IgD-negative memory B cell (primary cell): ENCODE measurements around the gene TMEM87B. TPM values are rescaled to one million over a fixed set of nuclear protein-coding genes. Genes with fewer than 3 reads are reported as not detected.
A peak's percentile ranks its signal among the peaks of the same experiment; 100 is the strongest.

Experiments used
- H3K27ac Mint-ChIP-seq, 3 donors: one replicate each; pipeline ENCODE4 v1.8.0; 2020 to 2022; ENCODE audit warnings: mild to moderate bottlenecking in 3 of 3, mixed read lengths in 3 of 3, moderate library complexity in 1 of 3
- H3K27me3 Mint-ChIP-seq: one replicate; pipeline ENCODE4 v1.8.0; 2021; ENCODE audit warnings: mixed read lengths
- H3K36me3 Mint-ChIP-seq: one replicate; pipeline ENCODE4 v1.8.0; 2020; ENCODE audit warnings: mild to moderate bottlenecking, mixed read lengths
- H3K4me1 Mint-ChIP-seq, 3 donors: one replicate each; pipeline ENCODE4 v1.8.0; 2020 to 2022; ENCODE audit warnings: mixed read lengths in 3 of 3, mild to moderate bottlenecking in 1 of 3
- H3K4me3 Mint-ChIP-seq, 4 donors: one replicate each; pipeline ENCODE4 v1.8.0; 2020 to 2022; ENCODE audit warnings: mild to moderate bottlenecking in 4 of 4, mixed read lengths in 4 of 4, moderate library complexity in 3 of 4
- H3K9me3 Mint-ChIP-seq, 3 donors: one replicate each; pipeline ENCODE4 v1.8.0; 2020 to 2021; ENCODE audit warnings: mixed read lengths in 3 of 3, mild to moderate bottlenecking in 1 of 3
- polyA plus RNA-seq: library from polyadenylated mRNA; unstranded; fragments of 300-500 nt; fragmentation: Illumina TruSeq; gene quantifications from one replicate; pipeline ENCODE4 v1.2.3, GENCODE V29; 2021

The TMEM87B gene, protein sequence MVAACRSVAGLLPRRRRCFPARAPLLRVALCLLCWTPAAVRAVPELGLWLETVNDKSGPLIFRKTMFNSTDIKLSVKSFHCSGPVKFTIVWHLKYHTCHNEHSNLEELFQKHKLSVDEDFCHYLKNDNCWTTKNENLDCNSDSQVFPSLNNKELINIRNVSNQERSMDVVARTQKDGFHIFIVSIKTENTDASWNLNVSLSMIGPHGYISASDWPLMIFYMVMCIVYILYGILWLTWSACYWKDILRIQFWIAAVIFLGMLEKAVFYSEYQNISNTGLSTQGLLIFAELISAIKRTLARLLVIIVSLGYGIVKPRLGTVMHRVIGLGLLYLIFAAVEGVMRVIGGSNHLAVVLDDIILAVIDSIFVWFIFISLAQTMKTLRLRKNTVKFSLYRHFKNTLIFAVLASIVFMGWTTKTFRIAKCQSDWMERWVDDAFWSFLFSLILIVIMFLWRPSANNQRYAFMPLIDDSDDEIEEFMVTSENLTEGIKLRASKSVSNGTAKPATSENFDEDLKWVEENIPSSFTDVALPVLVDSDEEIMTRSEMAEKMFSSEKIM
- 11.0 TPM for polyA plus RNA-seq

DNA sequence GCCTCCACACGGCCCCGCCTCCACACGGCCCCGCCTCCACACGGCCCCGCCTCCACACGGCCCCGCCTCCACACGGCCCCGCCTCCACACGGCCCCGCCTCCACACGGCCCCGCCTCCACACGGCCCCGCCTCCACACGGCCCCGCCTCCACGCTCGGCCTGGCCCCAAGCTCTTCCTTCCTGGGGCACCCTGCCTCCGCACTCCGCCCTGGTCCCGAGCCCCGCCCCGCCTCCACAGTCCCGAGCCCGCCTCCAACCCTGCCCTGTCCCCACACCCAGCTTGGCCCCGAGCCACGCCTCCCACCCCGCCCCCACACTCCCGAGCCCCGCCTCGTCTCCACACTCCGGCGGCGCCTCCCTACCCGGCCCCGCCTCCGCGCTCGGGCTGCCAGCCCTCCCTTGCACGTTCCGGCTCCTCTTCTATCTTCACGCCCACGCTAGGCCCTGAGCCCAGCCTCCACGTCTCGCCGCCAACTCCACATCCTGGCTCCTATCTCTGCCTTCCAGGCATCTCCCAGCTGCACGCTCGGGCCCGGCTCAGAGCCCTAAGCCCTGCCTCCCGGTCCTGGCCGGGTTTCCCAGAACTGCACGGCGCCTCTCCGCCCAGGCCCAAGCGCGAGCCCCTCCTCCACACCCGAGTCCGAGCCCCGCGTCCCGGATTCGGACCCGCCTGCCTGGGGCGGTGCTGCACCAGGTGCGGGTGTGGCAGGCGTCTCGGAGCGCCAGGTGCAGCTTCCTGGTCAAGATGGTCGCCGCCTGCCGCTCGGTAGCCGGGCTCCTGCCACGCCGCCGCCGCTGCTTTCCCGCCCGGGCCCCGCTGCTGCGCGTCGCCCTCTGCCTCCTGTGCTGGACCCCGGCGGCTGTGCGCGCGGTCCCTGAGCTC, at the start of gene TMEM87B:
Gene TMEM87B (plus strand): TSS at position 423 of the 883 bp plus-strand sequence. CDS start 323 bp downstream, at position 746.
- peak within 1 kb of the TSS; percentile 83 to 100 (median 96) for H3K4me3 Mint-ChIP-seq
- no peaks in the 10 kb centered on the region for H3K36me3 Mint-ChIP-seq
- H3K27ac Mint-ChIP-seq = peak within 1 kb of the TSS; percentile 86 to 97 (median 97)
- H3K9me3 Mint-ChIP-seq = no peaks in the 10 kb centered on the region
- peaks cover 32 to 37% (median 35%) of the 10 kb centered on the region in 3 donors for H3K4me1 Mint-ChIP-seq
- no peaks in the 10 kb centered on the region for H3K27me3 Mint-ChIP-seq

DNA sequence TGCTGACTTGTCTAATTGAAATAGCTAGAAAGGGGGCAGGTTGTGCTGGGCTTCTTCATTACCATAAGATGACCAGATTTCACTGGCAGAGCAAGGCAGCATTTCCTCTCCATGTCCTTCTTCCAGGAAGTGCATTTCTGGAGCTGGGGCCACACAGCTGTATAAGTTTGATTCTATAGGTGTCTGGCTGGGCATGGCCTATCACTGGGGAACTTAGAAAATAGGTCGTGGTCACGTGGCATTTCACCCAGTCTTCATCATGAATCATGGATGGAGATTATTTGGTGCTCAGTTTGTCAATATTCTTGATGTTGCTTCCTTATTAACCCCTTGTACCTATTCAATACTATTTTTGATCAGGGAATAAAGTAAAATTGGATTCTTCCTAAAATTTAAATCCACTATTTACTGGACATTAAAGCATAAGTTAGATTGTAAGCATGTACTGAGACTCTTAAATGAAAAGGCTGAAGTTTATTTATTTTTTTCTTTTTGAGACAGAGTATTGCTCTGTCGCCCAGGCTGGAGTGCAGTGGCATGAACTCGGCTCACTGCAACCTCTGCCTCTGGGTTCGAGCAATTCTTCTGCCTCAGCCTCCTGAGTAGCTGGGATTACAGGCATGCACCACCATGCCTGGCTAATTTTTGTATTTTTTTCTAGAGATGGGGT, 49.5 kb upstream of the TMEM87B start:
- Mint-ChIP-seq H3K4me3 (peak overlapping the region in 1 of 4 donors; percentile 23), H3K27me3 (no peaks in the 10 kb centered on the region), H3K36me3 (no peaks in the 10 kb centered on the region), H3K4me1 (peaks cover 21 to 27% (median 22%) of the 10 kb centered on the region in 3 donors), H3K27ac (no peak overlapping the region), H3K9me3 (no peaks in the 10 kb centered on the region)

DNA sequence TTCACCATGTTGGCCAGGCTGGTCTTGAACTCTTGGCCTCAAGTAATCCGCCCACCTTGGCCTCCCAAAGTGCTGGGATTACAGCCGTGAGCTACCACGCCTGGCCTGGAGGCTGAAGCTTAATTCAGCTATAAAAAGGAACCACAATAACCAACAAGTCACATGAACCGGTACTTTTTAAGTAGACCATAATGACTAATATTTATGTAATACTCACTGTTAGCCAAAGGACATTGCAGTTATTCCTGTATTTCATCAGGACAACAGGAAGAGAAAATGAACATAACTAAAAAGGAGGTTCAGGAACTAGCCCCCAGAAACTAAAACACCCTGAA, 49.0 kb upstream of the TMEM87B start:
- no peaks in the 10 kb centered on the region for H3K9me3 Mint-ChIP-seq
- no peak overlapping the region for H3K27ac Mint-ChIP-seq
- H3K4me1 Mint-ChIP-seq = peaks cover 16 to 22% (median 17%) of the 10 kb centered on the region in 3 donors
- no peaks in the 10 kb centered on the region for H3K36me3 Mint-ChIP-seq
- peak overlapping the region in 1 of 4 donors; percentile 25 for H3K4me3 Mint-ChIP-seq
- no peaks in the 10 kb centered on the region for H3K27me3 Mint-ChIP-seq

DNA sequence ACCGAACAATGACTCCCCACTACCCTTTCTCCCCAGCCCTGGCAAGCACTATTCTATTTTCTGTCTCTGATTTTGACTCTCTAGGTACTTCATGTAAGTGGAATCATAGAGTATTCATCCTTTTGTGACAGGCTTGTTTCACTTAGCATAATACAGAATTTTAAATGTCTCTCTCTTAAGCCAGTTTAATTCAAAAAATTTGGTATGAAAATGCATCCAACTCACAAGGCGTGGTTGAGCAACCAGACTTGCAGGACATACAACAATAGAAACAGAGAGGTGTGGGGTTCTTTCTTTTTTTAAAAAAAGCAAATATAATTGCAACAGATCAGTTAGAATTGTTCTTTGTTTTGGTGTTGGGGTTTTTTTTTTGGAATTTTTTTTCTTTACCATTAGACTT, 47.6 kb upstream of the TMEM87B start:
- H3K36me3 Mint-ChIP-seq = no peaks in the 10 kb centered on the region
- H3K4me1 Mint-ChIP-seq = peaks cover 9 to 18% (median 11%) of the 10 kb centered on the region in 3 donors
- peaks cover 2% of the 10 kb centered on the region for H3K27me3 Mint-ChIP-seq
- H3K9me3 Mint-ChIP-seq = no peaks in the 10 kb centered on the region
- no peak overlapping the region for H3K4me3 Mint-ChIP-seq
- H3K27ac Mint-ChIP-seq = no peak overlapping the region

DNA sequence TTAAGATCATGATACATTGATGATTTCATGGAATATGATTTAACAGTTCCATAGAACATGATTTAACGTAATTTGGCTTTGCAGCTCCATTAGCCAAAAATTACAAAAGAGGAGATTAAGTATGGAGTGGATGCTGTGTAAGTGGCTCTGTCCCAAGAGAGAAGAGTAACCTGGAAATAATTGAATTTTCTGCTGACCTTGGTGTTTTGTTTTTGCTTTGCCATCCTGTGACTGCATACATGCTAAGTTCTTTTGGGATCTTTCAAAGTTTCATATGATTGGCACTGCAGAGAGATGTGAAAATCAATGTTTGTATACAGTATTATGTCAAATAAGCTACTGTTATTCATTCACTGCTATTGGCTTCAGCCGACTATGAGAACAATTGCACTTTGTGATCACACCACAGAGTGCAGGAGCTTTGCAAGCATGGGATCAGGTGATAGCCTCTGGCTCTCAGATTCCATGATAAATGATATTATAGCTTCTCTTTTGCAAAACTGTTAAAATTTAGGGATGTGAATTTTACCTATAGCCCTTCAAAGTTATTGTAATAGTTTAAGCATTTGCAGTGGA, 46.1 kb upstream of the TMEM87B start:
- no peak overlapping the region for H3K27ac Mint-ChIP-seq
- H3K4me3 Mint-ChIP-seq = no peak overlapping the region

DNA sequence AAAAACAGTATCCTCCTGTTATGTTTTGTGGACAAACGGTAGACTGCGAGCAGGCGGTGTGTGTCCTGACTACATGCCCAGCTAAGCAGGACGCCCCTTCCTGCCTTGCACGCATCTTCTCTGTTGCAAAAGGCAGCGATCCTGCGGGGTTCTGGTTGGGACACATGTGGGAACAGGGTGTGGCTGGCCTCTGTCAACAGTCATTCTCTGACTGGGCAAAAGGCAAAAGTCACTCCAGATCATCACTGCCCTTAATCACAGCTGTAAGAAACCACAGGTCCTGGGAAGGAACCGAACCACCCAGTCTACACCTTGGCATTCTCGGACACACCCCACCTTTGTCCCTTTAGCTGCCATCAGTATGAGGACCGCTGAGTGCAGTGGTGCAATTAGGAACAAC, 44.3 kb upstream of the TMEM87B start:
- peak overlapping the region in 1 of 3 donors; percentile 43 for H3K27ac Mint-ChIP-seq
- no peaks in the 10 kb centered on the region for H3K9me3 Mint-ChIP-seq
- peaks cover 5% of the 10 kb centered on the region for H3K27me3 Mint-ChIP-seq
- H3K4me3 Mint-ChIP-seq = no peak overlapping the region
- peaks cover 1% of the 10 kb centered on the region for H3K36me3 Mint-ChIP-seq
- H3K4me1 Mint-ChIP-seq = peaks cover 0 to 10% (median 5%) of the 10 kb centered on the region in 3 donors

More for the DNA sequence above, 46.1 kb upstream of the TMEM87B start:
- Mint-ChIP-seq H3K36me3 (no peaks in the 10 kb centered on the region), H3K9me3 (no peaks in the 10 kb centered on the region), H3K4me1 (peaks cover 5 to 15% (median 10%) of the 10 kb centered on the region in 3 donors), H3K27me3 (peaks cover 5% of the 10 kb centered on the region)

DNA sequence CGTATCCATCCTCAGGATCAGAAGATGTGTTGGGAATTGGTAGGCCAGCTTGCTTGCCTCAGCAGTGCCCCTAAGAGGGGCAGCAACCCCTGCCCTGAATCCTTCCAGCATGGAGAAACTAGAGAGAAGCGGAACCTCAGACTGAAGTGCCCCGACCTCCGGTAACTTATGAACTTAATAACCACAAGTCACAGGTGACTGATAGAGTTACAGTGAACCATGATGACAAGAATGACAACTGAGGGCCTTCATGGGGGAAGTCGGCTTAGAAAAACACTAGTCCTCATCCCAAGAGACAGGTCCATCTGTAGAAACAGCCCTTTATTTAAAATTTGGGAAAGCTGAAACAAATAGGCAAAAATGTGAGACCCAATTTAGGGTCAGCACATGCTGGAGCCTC, 42.5 kb upstream of the TMEM87B start:
- Mint-ChIP-seq H3K4me3 (no peak overlapping the region), H3K36me3 (peaks cover 1% of the 10 kb centered on the region)

DNA sequence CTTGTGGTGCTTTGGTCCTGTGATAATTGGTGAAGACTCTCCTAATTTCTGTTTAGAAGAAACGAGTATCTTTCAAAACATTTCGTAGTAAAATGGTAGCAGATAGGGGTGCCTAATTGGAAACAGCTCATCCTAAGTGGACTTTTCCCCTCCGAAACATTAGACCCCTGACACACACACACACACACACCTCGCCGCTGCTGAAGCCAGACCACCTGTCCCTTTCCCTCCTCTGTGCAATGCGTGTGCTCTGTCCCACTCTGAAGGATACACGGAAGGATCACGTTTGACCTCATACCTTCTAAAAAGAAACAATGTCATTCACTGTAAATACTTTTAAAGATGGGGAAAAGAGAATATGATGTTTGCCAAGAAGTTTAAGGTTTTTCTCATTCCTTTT, 36.2 kb upstream of the TMEM87B start:
- Mint-ChIP-seq H3K27me3 (peaks cover 10% of the 10 kb centered on the region), H3K27ac (no peak overlapping the region), H3K36me3 (peaks cover 3% of the 10 kb centered on the region), H3K9me3 (peaks cover 0 to 3% (median 3%) of the 10 kb centered on the region in 3 donors), H3K4me3 (no peak overlapping the region), H3K4me1 (no peaks in the 10 kb centered on the region)

More for the DNA sequence above, 42.5 kb upstream of the TMEM87B start:
- peaks cover 0 to 5% (median 5%) of the 10 kb centered on the region in 3 donors for H3K4me1 Mint-ChIP-seq
- peaks cover 5% of the 10 kb centered on the region for H3K27me3 Mint-ChIP-seq
- no peak overlapping the region for H3K27ac Mint-ChIP-seq
- H3K9me3 Mint-ChIP-seq = peaks cover 0 to 2% (median 0%) of the 10 kb centered on the region in 3 donors

DNA sequence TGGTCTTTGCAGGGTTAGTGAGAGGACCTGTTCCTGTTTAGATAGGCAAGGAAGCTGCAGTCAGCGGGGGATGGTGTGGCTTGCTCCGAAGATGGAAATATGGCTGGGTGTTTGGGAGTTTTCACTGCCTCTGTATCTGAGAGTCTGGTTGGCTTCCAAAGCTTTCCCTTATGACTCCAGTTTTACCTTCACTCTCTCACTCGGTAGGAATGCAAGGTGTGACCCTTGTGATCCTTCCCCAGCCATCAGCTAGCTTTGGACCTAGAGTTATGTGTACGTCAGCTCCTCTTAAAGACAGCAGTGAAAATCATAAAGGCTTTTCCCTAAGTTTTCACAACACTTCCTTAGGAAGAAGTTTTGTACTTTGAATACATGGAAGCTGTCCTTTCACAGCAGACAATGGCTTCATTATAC, 35.5 kb upstream of the TMEM87B start:
- H3K27ac Mint-ChIP-seq = no peak overlapping the region
- H3K4me1 Mint-ChIP-seq = no peaks in the 10 kb centered on the region
- H3K27me3 Mint-ChIP-seq = peaks cover 10% of the 10 kb centered on the region
- H3K9me3 Mint-ChIP-seq = peaks cover 0 to 3% (median 3%) of the 10 kb centered on the region in 3 donors
- peaks cover 3% of the 10 kb centered on the region for H3K36me3 Mint-ChIP-seq
- H3K4me3 Mint-ChIP-seq = no peak overlapping the region

DNA sequence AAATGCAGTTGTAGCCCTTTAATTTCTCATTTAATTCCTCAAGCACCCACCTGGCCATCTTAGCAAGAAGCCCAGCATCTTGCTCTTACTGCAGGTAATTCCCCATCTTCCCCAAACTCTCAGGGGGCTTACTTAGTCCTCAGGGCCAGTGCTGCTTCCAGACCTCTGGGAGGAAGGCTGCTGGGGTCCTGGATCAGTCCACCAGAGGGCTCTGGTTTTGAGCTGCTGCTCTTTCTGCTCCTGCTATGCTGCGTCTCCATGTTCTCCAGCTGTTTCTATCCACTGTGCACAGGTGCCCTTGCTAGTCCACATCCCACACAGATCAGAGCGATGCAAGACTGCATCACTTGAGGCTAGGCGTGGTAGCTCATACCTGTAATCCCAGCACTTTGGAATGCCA, 34.5 kb upstream of the TMEM87B start:
- no peak overlapping the region for H3K4me3 Mint-ChIP-seq
- H3K36me3 Mint-ChIP-seq = peaks cover 2% of the 10 kb centered on the region
- H3K4me1 Mint-ChIP-seq = no peaks in the 10 kb centered on the region
- peaks cover 0 to 3% (median 3%) of the 10 kb centered on the region in 3 donors for H3K9me3 Mint-ChIP-seq
- H3K27me3 Mint-ChIP-seq = peaks cover 10% of the 10 kb centered on the region
- H3K27ac Mint-ChIP-seq = no peak overlapping the region

DNA sequence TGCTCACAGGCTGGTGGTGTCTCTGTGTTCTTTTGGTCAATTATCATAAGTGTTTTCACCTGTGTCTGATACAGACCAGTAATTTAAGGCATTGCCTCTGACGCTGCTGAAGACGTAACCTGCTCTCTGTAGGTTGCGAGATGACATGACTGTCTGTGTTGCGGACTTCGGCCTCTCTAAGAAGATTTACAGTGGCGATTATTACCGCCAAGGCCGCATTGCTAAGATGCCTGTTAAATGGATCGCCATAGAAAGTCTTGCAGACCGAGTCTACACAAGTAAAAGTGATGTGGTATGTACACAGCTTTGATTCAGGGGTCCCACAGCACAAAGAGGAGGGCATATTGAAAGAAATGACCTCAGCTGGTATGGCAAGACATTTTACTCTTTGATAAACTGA, 33.8 kb upstream of the TMEM87B start:
- Mint-ChIP-seq H3K9me3 (peaks cover 0 to 3% (median 3%) of the 10 kb centered on the region in 3 donors), H3K27ac (peak overlapping the region in 1 of 3 donors; percentile 35), H3K36me3 (peaks cover 2% of the 10 kb centered on the region), H3K4me3 (no peak overlapping the region), H3K4me1 (no peaks in the 10 kb centered on the region), H3K27me3 (peaks cover 10% of the 10 kb centered on the region)

DNA sequence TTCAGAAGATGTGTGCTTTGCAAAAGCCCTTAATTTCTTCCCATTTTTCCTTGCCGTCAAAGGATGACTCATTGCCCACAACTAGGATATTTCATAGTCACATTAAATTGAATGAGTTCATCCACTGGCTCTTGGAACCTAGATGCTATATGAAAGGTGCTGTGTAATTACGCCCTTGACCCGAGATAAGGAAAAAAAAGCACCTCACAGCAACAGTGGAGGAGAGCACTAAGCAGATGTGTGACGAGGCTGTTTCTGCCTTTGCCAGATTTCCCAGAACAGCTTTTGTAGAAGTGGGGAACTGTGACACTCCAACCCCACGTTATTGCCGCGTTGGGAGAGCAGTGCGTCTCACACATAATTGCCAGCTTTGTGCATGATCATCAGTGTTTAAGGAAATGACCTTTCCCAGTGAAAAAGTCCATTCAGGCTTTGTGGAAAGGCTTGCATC, 33.3 kb upstream of the TMEM87B start:
- H3K4me1 Mint-ChIP-seq = no peaks in the 10 kb centered on the region
- H3K27ac Mint-ChIP-seq = no peak overlapping the region
- H3K27me3 Mint-ChIP-seq = peaks cover 10% of the 10 kb centered on the region
- H3K4me3 Mint-ChIP-seq = no peak overlapping the region
- H3K9me3 Mint-ChIP-seq = peaks cover 0 to 3% (median 3%) of the 10 kb centered on the region in 3 donors
- H3K36me3 Mint-ChIP-seq = peaks cover 2% of the 10 kb centered on the region

DNA sequence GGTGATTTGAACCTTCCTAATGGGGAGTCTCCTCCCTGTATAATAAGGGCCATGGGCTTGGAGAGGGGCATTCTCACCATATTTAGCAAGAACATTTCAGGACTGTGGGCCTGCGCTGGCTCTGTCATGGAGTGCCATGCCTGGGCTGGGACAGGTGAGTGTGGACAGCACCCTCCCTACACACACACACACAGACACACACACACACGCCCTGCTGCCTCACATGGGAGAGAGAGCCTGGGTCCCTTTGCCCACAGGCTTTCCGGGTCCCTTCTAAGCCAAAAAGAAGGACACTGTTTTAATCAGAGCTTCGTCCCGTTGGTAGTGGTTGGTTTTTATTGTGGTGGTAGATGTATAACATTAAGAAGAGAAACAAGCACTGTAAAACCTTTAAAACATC, 31.4 kb upstream of the TMEM87B start:
- Mint-ChIP-seq H3K27me3 (peaks cover 4% of the 10 kb centered on the region), H3K36me3 (no peaks in the 10 kb centered on the region), H3K27ac (no peak overlapping the region), H3K9me3 (no peaks in the 10 kb centered on the region), H3K4me1 (no peaks in the 10 kb centered on the region), H3K4me3 (no peak overlapping the region)

DNA sequence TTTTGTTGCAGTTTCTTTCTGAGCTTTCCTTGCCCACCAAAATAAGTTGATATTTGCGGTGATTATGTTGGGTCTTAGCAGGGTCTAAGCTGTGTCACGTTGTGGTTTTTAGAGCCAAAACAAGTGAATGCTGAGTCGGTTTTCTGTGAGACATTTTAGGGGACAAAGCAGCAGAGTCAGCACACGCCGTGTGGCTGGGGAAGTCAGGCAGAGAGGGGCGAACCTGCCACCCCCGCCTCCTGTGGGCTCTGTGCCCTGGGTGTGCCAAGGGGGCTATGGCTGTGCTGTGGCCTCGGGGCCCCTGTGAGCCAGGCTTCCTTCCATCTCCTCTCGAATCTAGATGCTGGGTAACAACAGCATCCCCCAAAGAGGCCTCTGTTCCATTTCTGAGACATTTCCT, 30.8 kb upstream of the TMEM87B start:
- H3K4me3 Mint-ChIP-seq = no peak overlapping the region
- H3K27me3 Mint-ChIP-seq = peaks cover 2% of the 10 kb centered on the region
- no peaks in the 10 kb centered on the region for H3K9me3 Mint-ChIP-seq
- H3K4me1 Mint-ChIP-seq = no peaks in the 10 kb centered on the region
- no peak overlapping the region for H3K27ac Mint-ChIP-seq
- H3K36me3 Mint-ChIP-seq = no peaks in the 10 kb centered on the region
